ENCODE data around the gene FBXO31.

DNA sequence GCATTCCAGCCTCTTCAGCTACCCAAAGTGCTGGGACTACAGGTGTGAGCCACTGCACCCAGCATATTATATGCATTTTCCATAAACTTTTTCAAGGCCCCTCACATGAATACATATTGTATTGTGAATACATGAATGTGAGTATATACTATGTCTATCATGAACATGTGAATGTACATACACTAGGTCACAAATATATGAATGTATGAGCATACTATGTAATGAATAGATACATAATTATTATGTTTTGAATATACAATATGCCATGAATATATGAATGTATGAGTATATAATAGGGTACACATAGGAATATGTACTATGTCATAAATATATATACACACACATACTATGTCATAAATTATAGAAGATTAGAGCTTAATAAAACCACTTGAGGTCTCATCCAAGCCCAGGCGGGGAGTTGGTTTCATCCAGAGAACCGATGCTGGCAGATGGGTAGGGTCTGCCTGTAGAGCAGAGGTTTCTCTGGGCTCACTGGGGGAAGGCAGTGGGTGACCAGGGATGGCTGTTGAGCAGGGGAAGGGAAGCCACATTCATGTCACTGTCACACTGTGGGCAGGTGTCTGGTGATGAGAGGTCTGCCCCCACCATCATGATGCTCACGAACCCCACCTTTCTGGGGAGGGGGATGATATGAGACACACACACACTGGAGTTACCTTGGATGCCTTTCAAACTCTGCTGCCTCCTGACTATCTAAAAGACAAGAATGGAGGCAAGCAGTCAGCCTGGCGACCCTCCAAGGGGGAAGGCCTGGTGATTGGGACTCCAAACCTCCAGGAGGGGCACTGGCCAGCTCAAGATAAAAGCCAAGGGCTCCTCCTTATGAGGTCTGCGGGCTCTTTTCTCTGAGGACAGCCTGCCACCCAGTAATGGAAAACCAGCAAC, 73.7 kb downstream of the FBXO31 start:
- TF ChIP-seq POLR2A (IDR thresholded peaks at IDR 0.05) (no peak), POLR2AphosphoS5 (IDR thresholded peaks at IDR 0.05) (no peak)
